ENCODE measurements around the gene PRKAR1B. TPM values are rescaled to one million over a fixed set of nuclear protein-coding genes. Genes with fewer than 3 reads are reported as not detected.

The PRKAR1B gene
- 80.7 TPM for total RNA-seq

DNA sequence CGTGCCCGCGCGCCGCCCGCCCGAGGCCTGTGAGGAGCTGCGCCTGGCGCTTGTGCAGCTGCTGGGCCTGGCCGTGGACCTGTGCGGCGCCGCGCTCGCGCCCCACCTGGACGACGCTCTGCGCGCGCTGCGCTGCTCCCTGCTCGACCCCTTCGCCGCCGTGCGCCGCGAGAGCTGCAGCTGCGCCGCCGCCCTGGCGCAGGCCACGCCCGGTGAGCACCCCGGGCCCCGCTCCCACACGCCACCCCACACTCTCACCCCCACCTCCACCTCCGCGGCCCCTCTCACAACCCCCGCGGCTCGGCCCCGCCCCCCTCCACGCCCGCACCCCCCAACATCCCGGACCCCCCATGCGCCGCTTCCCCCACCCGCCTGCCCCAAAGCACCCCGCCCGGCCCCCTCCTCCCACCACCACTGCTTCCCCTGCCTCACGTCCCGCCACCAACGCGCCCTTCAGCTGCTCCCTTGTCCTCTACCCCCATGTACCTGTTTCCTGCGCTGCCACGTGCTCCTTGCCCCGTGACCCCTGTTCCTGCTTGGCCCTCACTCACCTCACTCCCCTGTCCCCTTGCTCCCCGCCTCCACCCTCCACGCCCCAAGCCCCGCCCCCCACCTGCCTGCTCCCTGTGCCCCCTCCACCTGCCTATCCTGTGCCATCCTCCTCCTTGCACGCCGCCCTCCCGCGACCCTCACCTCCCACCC lies at the start of gene PRKAR1B:
TSS of gene PRKAR1B (minus strand) at position 178 of the 702 bp plus-strand sequence. CDS start 15,776 bp downstream, outside the sequence.
- no peak for FAIRE-seq
- peak in 1 of 2 donors; percentile 54 for DNase-seq (ENCODE audit: low spot score in 2 of 2)

DNA sequence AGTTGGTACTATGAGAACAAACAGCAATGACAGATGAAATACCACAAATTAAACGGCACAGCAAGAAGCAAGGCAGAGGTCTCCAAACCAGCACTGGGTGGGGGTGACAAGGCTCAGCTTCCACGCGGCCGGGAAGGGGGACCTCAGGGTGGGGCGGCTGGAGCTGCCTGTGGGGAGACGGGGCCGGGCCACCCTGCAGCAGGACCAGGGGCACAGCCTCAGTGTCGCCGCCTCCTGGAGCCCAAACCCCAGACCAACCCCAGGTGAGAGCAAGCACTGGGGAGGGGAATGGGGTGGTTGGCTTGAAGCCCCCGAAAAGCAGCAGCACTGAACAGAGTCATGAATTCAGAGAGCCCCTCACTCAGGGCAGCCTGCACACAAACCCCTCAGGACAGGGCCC lies 49.3 kb upstream of the PRKAR1B start:
- FAIRE-seq (no peak), DNase-seq (ENCODE audit: low spot score in 2 of 2) (no peak)

GRCh38 chr7:774161-775109 lies 47.4 kb upstream of the PRKAR1B start:
- no peak for FAIRE-seq
- DNase-seq (ENCODE audit: low spot score in 2 of 2): peak; percentile 69 to 76

GRCh38 chr7:773622-773915 lies 46.5 kb upstream of the PRKAR1B start:
- FAIRE-seq (no peak), DNase-seq (ENCODE audit: low spot score in 2 of 2) (no peak)

- FAIRE-seq: no peak
- no peak for DNase-seq (ENCODE audit: low spot score in 2 of 2)
These were observed 46.0 kb upstream of the PRKAR1B start for GRCh38 chr7:772861-773621.

DNA sequence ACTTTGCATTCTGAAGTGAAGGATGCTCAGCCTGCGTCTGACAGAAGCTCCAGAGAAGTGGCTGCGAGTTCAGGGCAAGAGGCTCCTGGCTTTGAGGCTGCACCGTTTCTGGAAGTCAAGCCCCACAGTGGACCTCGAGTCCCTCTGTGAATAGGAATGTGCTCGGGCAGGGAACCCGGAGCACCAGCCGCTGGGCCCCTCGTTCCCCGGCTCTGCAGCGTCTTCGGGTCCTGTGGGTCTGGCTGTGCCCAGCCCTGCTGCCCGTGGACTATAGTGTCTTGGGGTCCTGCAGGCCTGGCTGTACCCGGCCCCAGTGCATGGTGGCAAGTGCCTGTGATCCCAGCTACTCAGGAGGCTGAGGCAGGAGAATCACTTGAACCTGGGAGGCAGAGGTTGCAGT lies 45.3 kb upstream of the PRKAR1B start:
- FAIRE-seq: no peak
- DNase-seq (ENCODE audit: low spot score in 2 of 2): no peak

- FAIRE-seq: no peak
- DNase-seq (ENCODE audit: low spot score in 2 of 2): no peak
These were observed 44.9 kb upstream of the PRKAR1B start for GRCh38 chr7:772005-772294.

DNA sequence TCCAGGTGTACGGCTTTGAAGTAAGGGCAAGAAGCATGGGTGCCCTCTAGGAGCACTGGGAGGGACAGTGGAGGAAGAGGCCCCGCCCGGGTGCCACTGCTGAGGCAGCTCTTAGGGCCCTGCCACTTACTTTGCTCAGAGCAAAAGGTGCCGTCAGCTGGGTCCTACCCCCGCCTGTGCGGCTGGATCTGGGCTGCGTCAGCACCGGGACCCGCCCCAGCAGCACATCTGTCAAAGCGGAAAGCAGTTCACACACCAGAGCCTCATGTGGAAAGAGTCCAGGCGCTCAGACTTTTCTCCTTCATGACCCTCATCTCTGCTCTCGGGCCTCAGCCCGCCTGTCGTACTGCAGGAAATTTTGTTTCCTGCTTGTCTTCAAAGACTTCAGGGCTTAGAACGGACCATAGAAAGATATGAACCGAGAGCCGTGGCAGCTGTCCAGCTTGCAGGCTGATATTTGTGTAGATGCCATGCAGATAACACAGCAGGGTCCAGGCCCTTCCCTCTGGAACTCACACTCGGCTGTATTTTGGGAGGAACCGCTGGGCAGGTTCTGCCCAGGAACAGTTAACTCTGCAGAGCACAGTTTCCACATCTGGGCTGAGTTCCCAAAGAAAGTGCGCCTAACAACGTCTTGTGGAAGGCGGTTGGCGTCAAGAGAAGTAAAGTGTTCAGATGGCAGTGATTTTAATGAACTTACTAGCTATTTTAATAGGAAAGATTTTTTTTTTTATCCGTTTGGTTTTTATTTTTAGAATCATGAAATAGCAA lies 44.3 kb upstream of the PRKAR1B start:
- FAIRE-seq (no peak), DNase-seq (ENCODE audit: low spot score in 2 of 2) (no peak)

DNA sequence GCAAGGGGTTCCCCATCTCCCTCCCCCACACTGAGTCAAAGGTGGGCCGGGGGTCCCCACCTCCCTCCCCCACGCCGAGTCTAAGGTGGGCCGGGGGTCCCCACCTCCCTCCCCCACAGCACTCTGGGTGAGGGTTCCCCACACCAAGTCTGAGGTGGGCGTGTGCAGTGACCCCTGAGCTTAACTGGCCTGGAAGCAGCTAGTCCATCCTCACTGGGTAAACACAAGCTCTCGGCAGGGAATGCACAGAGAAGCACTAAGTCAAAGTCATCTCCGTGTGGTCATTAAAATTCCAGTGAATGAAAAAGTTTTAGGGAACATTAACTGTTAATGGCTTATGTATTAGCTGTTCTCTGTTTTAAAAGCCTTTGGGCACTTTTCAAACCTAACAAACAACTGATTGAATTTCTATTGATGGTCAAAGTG lies 43.7 kb upstream of the PRKAR1B start:
- DNase-seq (ENCODE audit: low spot score in 2 of 2) (no peak), FAIRE-seq (no peak)

DNA sequence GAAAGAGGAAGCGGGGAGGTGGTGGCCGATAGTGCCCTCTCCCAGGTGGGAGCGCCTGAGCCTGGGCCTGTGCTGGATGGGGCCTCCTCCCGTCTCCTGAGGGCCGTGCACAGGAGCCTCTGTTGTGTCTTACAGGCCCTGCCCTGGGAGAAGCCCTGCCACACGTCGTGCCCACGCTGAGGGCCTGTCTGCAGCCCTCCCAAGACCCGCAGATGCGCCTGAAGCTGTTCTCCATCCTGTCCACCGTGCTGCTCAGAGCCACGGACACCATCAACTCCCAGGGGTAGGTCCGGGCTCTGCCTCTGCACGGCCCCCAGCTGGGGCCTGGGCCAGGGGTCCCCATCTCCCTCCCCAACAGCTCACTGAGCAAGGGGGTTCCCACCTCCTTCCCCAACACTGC lies 43.3 kb upstream of the PRKAR1B start:
- DNase-seq (ENCODE audit: low spot score in 2 of 2): no peak
- no peak for FAIRE-seq

- DNase-seq (ENCODE audit: low spot score in 2 of 2) (no peak), FAIRE-seq (no peak)
These were observed 41.9 kb upstream of the PRKAR1B start for GRCh38 chr7:768881-769504.

- DNase-seq (ENCODE audit: low spot score in 2 of 2): peak in 1 of 2 donors; percentile 73
These were observed 41.1 kb upstream of the PRKAR1B start for GRCh38 chr7:767941-768731.

GRCh38 chr7:767580-767940 lies 40.5 kb upstream of the PRKAR1B start:
- no peak for DNase-seq (ENCODE audit: low spot score in 2 of 2)

More at GRCh38 chr7:767941-768731, 41.1 kb upstream of the PRKAR1B start:
- FAIRE-seq: no peak

GRCh38 chr7:765383-765782 lies 38.3 kb upstream of the PRKAR1B start:
- FAIRE-seq (no peak), DNase-seq (ENCODE audit: low spot score in 2 of 2) (no peak)

More at GRCh38 chr7:767580-767940, 40.5 kb upstream of the PRKAR1B start:
- FAIRE-seq: no peak

DNA sequence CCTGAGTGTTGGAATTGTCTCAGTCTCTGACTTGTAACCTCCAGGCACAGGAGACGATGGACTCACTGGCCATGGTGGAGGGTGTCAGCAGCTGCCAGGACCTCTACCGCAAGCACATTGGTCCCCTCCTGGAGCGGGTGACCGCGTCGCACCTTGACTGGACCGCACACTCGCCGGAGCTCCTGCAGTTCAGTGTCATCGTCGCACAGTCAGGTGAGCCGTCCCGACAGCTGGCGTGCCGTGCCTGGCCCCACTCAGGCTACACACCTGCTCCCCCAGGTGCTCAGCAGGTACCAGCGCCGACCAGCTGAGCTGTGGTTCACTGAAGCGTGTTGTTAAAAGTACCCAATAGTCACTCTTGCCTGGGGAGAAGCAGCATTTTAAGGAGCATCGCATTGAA lies 36.7 kb upstream of the PRKAR1B start:
- FAIRE-seq (no peak), DNase-seq (ENCODE audit: low spot score in 2 of 2) (no peak)

DNA sequence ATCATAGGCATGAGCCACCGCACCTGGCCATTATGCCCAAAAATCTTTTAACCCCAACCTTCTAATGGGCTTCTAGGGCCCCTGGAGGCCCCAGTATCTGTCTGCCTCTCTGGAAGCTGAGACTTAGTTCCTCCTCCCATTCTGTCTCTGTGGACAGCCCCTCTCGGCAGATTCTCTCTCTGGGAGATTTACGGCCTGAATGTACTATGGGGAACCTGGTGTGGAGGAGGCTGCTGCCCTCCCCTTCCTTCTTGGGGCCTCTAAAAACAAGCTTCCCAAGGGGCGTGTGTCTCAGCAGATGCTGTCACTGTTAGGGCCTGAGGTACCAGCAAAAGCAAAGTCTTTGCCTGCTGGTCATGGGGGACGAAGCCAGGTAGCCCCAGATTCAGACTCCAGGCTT lies 35.8 kb upstream of the PRKAR1B start:
- DNase-seq (ENCODE audit: low spot score in 2 of 2) (no peak), FAIRE-seq (no peak)

DNA sequence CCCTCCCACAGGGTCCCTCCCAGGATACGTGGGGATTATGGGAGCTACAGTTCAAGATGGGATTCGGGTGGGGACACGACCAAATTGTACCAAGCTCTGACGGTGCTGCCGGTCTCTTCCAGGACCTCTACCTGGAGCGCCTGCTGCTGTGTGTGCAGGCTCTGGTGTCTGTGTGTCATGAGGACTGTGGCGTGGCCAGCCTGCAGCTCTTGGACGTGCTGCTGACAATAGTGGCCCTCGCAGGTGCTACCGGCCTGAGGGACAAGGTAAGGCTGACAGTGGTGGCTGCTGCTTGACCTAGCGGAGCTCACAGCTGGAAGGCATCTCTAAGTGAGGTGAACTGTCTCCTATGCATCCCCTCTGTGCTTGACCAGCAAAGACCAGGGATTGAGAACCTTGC lies 34.5 kb upstream of the PRKAR1B start:
- FAIRE-seq: no peak
- DNase-seq (ENCODE audit: low spot score in 2 of 2): no peak

GRCh38 chr7:761101-761500 lies 34.0 kb upstream of the PRKAR1B start:
- DNase-seq (ENCODE audit: low spot score in 2 of 2) (no peak), FAIRE-seq (no peak)

GRCh38 chr7:760006-760405 lies 32.9 kb upstream of the PRKAR1B start:
- no peak for DNase-seq (ENCODE audit: low spot score in 2 of 2)
- FAIRE-seq: no peak
